HG02642 (cell line): ENCODE data around the gene KAZN.

Experiments used
- ATAC-seq: cut with Tn5 transposase; IDR thresholded peaks from one replicate; pipeline ENCODE4 v1.9.1; 2021; ENCODE audit warnings: mild to moderate bottlenecking; ENCODE audit not compliant: unreplicated experiment, poor library complexity

KAZN gene

DNA sequence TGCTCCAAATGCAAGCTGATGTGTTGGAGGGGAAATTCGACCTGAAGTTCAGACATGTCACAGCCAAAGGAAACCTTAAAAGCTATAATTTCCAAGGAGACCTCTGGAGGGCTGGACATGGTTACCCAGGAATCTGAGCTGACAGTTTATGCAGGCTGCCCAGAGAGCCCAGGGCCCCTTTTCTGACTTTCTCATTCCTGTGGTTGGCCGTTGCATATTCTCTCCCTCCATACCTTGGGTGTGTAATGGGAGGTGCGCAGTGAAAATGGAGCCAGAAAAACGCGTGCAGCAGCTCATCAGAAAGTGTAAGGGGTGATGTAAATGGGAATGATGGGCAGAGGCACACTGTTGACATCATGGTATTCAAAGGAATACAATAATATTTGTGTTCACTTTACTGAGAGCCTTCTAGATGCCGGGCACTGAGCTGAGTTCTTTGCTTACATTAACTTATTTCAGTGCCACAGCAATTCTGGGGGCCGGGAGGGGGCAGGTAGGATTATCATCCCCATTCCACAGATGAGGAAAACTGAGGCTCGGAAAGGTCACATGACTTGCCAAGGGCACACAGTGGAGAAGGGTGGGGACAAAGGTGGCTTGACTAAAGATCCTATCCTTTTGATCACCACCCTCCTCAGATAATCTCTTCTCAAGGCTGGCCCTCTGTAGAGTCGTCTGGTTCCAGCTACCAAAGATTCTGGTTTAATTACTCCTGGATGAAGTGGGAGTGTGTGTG is 38.6 kb downstream of the KAZN start:
- no peak for ATAC-seq

DNA sequence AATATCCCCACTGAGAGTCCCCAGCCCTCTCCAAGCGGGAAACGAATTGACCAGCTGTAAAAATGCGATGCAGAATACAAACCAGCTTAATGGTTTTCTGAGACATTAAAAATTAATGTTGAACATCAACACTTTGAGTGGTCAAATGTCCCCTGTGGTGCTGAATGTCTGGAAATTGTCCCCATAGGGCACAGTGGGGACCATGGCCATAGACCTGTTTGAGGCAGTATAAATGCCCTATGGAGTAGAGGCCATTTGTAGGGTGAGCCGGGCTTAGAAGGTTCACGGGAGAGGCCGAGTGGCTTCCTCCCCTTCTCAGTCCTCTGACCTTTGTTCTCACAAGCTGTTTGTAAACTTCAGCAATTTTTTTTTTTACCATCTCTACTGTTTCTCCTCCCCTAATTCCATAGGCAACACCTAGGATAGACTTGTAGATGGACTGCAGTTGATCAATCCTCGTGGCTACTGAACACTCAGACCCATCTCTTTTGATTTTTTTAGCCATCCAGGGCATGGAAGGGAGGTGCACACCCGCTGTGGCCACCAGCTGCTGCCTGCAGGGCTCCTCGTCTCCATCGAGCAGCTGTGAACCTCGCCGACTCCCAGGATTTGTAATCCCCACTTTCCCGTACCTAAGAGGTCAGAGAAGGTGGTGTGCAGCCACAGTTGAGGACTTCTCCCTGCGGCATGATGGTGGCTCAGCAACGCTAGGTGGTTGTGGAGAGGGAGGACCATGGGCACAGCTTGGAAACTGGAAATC is 41.0 kb downstream of the KAZN start:
- ATAC-seq = no peak

DNA sequence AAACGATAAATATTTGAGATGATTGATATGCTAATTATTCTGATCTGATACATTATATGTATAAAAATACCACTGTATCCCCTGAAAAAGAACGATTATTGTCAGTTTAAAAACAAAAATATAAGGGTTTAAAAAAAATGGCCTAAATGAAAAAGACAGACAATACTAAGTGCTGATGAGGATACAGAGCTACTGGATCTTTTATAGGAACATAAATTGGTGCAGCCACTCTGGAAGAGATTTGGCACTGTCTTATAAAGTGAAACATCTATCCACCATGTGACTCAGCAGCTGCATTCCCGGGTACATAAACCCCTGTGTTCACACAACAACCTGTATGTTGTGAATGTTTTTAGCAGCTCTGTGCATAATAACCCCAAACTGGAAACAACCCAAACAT is 44.2 kb downstream of the KAZN start:
- ATAC-seq = no peak

DNA sequence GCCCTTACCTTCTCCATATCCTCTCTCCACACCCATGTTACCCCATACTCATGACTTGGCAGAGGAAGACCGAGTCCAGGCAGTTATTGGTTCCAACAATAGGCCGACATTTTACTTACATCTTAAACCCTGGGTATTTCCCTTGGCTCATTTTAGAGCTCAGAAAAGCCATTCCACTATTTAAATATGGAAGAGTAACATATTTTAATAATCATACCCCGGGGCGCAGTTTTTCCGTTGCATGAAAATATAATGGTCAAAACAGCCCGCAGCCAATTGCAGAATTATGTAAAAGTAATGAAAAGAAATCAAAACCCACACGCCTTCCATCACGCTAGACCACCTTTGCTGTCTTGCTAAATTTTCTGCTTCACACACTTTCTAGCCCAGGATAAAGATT is 48.5 kb downstream of the KAZN start:
- no peak for ATAC-seq

DNA sequence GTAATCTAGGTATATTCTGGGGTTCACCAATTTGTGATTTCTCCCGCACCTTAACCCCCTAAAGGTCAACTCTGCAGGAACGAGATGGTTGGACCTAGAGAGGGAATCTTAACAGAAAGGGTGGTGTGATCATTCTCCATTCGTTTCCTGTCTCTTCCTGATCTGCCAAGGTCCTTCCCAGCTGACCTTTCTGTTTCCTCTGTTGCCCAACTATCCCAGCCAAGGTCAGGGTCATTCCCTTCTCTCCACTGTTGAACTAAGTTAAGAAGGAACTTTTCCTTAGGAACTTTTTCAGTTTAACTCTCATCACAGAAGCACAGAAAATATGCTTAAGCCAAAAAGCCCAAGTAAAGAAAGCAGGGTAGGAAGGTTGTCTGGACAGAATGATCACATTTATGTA is 49.3 kb downstream of the KAZN start:
- no peak for ATAC-seq

DNA sequence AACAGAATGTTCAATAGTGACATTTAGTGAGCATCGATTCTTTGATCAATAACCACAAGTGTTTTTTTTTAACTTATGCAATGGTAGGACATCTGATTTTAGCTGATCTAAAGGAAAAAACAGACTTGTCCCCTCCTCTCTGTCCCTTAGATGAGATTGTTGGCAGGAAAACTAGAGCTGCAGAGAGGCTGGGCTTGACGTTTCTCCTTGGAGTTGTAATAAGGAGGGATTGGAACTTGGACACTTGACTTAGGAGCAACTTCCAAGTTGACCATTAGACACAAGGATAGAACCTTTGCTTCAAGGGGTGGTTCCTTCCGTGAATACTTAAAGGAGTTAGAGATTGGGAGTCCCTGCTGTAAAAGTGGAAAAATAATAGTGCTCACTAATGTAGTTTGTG is 49.9 kb downstream of the KAZN start:
- ATAC-seq = no peak

DNA sequence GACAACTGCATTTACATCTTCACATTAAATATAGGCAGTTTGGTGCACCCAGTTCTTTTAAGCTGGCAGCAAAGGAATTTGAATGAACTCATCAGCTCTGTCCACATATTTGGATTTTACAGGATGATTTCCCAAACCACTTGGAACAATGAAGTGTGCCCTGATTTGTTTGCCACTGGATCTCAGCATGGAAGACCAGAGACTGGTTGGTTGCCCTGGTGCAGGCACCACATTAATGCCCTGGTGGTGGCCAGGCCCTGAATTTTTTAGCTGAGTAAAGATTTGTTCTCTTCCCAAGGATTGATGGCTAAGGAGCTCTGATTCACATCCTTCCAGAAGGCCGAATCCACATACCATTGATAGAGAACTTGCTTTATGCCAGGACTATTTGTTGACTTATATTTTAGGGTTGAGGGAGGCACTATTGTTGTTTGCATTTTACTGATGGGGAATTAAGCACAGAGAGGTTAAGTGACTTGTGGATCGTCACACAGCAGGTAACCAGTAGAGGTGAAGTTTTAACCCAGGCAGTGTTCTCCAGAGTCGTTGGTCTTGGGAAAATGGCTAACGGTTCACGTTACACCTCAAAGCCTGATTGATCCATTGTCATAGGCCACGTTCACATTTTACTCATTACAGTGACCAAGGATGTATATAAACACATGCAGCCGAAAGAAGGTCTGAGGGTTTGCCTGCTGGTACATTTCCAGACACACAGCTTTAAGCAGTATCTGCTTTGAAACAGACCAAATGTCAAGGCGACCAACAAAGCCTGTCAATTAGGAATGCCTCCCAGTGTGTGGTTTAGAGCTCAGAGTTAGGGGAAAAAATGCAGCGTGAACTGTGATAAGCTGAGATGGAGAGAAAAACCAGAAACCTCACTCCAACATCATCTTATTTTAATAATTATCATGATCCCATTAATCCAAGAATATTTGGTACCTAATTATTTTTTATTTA is 50.7 kb downstream of the KAZN start:
- ATAC-seq = no peak

DNA sequence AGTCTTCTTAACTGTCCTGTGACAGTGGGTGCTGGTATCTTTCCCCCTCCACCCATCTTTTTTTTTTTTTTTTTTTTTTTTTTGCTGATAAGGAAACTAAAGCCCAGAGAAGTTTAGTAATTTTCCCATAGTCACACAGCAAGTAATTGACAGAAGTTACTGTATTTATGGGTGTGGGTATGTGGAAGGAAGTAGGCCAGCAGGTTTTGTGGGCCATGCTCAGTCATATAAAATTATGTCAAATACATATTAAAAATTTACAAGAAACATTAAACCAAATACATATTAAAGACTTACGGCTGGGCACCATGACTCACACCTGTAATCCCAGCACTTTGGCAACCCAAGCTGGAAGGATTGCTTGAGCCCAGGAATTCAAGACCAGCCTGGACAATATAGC is 51.5 kb downstream of the KAZN start:
- no peak for ATAC-seq

DNA sequence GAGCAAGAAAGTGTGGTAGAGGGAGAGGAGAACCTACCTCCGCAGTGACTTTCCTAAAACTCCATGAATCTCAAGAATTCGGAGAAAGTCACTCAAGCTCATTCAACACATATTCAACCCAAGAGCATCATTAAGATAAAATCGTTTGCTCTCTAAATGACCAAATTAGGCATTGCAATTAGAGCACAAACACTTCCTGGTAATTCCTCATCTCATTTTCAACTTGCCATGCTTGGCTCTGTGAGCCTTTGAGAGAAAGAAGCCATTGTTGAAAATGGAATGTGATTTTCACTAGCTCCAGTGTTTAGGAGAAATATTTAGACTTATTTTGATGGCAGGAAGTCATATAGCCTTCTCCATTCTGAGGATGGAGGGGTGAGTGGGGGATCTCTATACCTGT is 52.5 kb downstream of the KAZN start:
- no peak for ATAC-seq

DNA sequence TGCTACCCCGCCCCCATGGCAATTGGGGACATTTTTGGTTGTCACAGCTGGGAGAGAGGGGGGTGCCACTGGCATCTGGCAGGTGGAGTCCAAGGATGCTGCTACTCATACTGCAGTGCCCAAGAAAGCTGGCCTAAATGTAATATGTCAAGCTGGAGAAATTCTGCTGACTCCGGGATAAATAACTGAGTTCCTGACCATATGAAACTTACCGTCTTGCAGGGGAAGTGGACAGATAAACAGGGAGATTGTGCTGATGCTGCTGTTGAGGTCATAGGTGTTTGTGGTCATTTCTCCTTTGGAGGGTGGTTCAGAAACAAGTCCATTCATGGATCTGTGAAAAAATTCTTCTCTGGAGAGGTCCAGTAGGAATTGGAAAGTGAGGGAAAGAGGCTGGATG is 54.4 kb downstream of the KAZN start:
- no peak for ATAC-seq

DNA sequence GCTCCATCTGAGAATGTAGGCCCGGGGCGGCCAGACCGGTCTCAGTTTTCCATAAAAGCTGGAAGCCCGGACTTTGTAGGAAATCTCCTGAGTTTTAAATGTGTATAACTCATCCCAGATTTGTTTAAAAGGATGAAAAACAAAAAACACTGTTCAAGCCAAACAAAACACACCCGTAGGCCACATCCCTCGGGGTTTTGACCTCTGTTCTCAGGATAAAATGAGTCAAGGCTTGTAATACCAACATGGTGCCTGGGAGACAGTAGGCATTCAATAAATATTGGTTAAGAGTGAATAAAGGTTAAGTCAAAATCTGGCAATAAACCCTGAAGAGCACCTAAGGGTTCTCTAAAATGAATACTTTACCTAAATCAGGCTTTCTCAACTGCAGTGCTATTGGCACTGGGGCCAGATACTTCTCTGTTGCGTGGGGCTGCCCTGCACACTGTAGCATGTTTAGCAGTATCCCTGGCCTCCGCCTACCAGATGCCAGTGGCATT is 55.0 kb downstream of the KAZN start:
- no peak for ATAC-seq

DNA sequence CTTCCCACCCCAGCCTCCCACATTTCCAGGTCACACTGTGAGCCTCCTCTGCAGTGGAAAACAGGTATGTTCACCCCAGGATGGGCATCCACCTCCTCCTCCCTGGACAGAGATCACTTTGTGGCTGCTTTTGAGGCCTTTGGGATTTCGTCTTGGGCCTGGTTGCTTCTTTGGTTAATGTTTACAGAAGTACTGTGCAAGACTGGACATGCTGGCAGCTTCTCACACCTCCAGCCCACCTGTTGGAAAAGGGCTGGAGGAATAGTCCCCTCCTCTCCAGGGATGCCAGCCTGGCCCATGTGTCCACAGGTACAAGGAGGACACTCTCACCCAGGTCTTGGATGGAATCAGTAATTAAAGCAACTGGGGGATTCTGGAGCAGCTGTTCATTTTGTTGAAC is 56.1 kb downstream of the KAZN start:
- ATAC-seq = no peak

DNA sequence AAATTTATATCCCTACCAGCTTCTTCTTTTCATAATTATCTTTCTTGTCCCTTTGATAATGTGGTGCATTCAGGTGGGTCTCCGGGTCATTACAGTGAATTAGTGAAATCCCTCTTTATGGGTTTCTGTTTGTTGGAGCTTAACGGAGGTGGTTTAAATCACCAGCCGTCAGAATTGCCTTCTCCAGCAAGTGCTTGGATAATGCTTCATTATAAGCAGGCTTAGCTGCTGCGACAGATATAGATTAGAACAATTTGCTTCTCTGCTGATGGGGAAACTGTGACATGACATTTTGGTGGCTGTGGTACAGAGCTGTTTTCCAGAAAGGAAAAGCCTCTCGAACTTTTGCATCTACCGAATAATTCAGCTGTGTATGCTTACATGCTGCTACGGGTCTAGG is 56.9 kb downstream of the KAZN start:
- ATAC-seq = no peak

DNA sequence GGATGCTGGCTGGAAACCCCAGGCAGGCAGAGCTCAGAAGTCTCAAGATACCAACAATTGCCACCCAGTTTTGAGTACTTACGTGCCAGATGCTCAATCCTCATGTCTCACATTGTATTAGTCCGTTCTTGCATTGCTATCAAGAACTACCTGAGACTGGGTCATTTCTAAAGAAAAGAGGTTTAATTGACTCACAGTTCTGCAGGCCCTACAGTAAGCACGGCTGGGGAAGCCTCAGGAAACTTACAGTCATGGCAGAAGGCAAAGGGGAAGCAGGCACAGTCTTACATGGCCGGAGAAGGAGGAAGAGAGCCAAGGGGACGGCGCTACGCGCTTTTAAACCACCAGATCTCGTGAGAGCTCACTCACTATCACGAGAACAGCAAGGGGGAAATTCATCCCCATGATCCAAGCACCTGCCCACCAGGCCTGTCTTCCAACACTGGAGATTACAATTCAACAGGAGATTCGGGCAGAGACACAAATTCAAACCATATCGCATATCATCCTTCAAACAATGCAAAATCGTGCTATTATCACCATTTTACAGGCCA is 58.0 kb downstream of the KAZN start:
- ATAC-seq = no peak

DNA sequence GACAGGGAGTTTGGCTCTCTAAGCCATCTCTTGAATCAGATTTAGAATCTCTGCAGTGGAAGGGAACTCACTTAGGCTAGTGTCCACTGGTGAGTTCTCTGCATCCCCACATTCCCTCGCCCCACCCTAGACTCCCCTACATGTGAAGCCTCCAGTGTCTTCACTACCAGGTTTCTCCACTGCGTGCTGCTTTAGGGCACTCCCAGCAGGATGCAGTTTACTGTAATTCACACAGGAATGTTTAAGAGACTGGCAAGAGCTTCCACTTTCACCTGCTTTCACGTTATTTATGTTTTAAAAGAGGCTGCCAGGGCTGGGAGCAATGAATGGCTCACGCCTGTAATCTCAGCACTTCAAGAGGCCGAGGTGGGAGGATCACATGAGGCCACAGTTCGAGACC is 60.2 kb downstream of the KAZN start:
- ATAC-seq = no peak

DNA sequence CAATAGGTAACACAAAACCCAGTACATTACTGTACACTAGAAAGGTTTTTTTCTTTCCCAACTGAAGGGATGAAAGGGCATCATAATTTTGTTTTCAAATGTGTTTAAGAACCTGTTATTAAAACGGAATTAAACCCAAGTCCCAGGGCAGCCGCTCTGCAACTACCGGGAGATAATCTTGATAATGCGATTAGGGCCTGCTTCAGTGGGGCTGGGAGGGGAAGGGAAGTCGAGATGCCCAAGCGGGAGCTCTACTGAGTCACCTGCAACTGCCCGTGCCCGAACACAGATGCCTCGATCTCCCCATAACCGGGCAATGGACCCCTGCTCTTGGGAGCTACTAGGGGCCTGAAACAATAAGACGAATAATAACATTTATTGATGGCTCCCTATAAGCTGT is 61.4 kb downstream of the KAZN start:
- ATAC-seq = no peak

DNA sequence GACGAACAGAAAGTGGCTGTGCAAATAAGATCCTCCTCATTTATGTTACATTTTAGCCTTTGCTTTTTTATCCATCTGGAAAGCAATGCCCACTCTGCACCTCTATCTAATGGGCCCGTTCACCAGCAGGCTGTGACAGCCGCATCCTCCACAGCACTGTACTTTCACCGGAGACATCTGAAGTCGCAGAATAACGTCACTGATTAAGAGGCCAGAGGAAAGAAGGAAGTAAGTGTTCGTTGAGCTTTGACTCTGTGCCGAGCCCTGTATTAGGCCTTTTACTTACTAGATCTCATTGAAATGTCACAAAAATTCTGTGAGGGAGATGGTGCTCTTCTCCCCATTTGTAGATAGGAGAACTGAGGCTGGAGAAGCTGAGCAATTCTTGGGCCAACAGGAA is 62.3 kb downstream of the KAZN start:
- ATAC-seq = no peak

DNA sequence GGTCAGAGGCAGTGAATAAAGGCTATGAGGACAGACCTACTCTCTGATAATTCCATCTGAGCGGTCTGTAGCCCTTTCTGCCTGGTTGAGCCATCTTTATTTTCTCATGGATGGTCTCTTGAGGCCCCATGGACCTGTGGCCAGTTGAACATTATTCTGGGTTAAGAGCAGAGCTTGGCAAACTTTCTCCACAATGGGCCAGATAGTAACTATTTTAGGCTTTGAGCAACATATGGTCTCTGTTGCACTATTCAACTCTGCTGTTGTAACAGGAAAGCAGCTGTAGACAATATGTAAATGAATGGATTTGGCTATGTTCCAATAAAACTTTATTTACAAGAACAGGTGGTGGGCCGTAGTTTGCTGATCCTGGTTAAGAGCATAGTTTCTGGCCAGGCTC is 62.7 kb downstream of the KAZN start:
- ATAC-seq = no peak

DNA sequence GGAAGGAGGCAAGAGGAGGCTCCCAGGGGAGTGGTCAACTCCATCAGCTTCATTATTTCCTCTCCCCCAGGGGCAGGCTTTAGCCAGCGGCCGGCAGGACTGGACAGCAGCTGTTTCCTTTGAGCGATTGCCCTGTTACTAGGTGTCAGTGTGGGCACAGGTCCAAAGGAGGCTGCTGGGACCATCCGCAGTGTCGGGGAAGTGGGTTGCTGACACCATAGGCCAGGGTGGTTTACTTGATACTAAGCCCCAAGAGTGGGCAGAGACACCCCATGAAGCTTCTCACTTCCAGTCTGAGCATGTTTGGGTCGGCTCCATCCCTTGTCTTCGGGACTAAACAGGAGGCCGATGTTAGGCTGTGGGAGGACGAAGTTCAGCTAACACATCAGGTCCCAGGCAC is 63.6 kb downstream of the KAZN start:
- ATAC-seq = no peak

DNA sequence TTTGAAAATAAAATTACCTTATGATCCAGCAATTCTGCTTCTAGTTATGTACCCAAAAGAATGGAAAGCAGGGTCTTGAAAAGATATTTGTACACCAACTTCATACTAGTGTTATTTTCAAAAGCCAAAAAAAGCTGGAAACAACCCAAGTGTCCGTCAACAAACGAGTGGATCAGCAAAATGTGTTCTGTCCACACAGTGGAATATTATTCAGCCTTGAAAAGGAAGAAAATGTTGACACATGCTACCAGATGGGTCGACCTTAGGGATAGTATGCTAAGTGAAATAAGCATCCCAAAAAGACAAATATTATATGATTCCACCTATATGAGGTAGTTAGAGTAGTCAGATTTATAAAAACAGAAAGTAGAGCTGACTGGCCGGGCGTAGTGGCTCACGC is 65.3 kb downstream of the KAZN start:
- ATAC-seq = no peak

DNA sequence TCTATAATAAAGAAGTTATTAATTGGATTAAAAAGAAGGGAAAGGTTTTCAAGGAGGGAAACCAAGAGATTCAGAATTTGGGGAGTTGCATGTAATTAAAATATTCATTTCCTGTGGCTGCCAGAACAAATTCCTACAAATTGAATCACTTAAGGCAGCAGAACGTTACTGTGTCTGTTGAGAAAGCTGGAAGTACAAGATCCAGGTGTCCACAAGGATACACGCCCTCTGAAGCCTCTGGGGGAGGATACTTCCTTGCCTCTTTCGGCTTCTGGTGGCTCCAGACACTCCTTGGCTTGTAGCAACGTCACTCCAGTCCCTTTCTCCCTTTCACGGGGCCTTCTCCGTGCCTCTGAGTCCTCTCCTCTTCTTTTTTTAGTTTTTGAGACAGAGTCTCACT is 67.9 kb downstream of the KAZN start:
- ATAC-seq = no peak
